GM12892 (cell line): ENCODE results near the gene TMEM40. TPM values are rescaled to one million over a fixed set of nuclear protein-coding genes. Genes with fewer than 3 reads are reported as not detected.

Experiments
- DNase-seq: peaks from one replicate; pipeline ENCODE4 v3.0.0; 2011; ENCODE audit not compliant: insufficient read length
- FAIRE-seq: peaks from 2 replicates; lab custom pipeline; 2011; peaks lifted over from hg19 to GRCh38; lab: Jason Lieb, UNC
- POLR2A ChIP-seq: IDR thresholded peaks from 2 replicates; pipeline ENCODE4 v1.6.1; 2011; ENCODE audit warnings: low read depth, low read length, control low read depth
- POLR2AphosphoS5 ChIP-seq: IDR thresholded peaks from 2 replicates; pipeline ENCODE4 v1.6.1; 2011; ENCODE audit warnings: low read depth, low read length, control low read depth
- TAF1 ChIP-seq: IDR thresholded peaks from 2 replicates; pipeline ENCODE4 v1.6.1; 2011; ENCODE audit warnings: low read depth, mild to moderate bottlenecking, control low read depth, low read length, borderline replicate concordance
- polyA plus RNA-seq: library from polyadenylated mRNA; unstranded; fragments of >200 nt; gene quantifications from one replicate; pipeline ENCODE4 v1.2.1, GENCODE V29; 2012; ENCODE audit warnings: missing spikeins, inconsistent platforms; ENCODE audit not compliant: missing spikeins

The TMEM40 gene
- polyA plus RNA-seq, result 0.66 TPM

- FAIRE-seq, result no peak
- no peak for DNase-seq
- TF ChIP-seq TAF1 (no peak), POLR2AphosphoS5 (no peak), POLR2A (no peak)
These were observed at the start of gene TMEM40 for GRCh38 chr3:12759097-12759679. TMEM40 (minus strand) TSS chr3:12759259; CDS start chr3:12749832, 9,427 bp downstream.

- DNase-seq (no peak), FAIRE-seq (no peak)
- no peak for TF ChIP-seq POLR2AphosphoS5
- no peak for TF ChIP-seq TAF1
These were observed 49.5 kb upstream of the TMEM40 start for GRCh38 chr3:12808587-12808986.

DNA sequence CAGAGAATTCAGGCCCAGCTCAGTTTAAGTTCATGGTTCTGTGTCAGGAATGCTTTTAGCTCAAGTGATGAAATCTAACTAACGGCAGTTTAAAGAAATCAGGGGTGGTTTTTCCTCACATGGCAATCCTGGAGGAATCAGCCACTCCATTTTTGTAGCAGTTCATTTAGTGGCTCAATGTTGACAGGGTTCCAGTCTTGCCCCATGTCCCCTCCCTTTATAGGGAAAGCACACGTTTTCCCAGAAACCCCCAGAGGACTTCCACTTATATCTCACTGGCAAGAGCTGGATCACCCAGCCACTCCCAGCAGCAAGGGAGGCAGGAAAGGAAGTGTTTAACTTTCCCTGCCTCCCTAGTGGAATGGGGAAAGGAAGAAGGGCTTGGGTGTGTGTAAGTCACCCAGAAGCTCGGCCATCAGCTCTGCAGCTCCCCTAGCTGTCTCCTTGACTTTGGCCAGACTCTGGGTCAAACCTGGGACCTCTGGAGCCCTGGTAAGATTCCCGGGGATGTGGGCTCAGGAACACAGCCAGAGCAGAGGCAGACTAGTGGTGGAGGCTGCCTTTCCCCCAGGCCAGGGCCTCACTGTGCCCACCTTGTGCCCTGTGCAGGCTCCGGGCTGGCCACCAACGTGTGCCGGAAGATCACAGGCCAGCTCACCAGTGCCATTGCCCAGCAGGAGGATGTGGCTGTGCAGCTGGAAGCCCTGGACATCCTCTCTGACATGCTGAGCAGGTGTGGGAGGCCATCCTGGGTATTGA, 48.7 kb upstream of the TMEM40 start:
- no peak for FAIRE-seq
- no peak for DNase-seq
- no peak for TF ChIP-seq TAF1
- TF ChIP-seq POLR2A, result no peak
- no peak for TF ChIP-seq POLR2AphosphoS5

DNA sequence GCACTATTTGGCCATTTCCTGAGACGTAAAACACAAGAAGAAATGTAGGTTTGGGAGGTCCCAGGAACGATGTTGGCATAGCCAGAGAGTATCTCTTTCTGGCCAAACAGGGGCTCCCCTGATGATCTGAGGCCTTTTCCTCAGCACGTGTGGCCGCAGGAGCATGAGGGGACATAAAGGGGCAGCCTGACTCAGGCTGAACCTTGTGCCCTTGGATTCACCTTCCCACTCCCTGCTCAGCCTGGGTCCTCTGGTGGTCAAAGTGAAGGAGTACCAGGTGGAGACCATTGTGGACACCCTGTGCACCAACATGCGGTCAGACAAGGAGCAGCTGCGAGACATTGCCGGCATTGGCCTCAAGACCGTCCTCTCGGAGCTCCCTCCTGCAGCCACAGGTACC, 48.0 kb upstream of the TMEM40 start:
- FAIRE-seq (no peak), DNase-seq (no peak)
- TF ChIP-seq POLR2AphosphoS5, result no peak
- no peak for TF ChIP-seq TAF1
- no peak for TF ChIP-seq POLR2A

DNA sequence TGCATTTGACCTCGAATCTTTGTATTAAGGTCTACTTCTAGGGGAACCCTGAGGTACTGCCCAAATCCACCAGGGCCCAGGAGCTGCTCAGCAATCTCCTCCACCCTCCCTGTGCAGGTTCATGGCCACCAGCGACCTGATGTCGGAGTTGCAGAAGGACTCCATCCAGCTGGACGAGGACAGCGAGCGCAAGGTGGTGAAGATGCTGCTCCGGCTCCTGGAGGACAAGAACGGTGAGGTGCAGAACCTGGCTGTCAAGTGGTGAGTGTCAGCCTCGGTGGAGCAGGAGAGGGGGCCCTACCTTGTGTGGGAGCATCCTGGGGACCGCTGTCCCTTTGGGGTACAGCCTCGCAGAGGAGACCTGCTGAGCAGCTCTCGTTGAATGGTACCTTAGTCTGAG, 44.3 kb upstream of the TMEM40 start:
- FAIRE-seq (no peak), DNase-seq (no peak)
- no peak for TF ChIP-seq TAF1
- no peak for TF ChIP-seq POLR2A
- no peak for TF ChIP-seq POLR2AphosphoS5

GRCh38 chr3:12799525-12800440, 40.7 kb upstream of the TMEM40 start:
- DNase-seq, result no peak
- TF ChIP-seq POLR2AphosphoS5 (no peak), TAF1 (no peak), POLR2A (no peak)

GRCh38 chr3:12798559-12799179, 39.6 kb upstream of the TMEM40 start:
- DNase-seq (no peak), FAIRE-seq (no peak)
- TF ChIP-seq POLR2A, result no peak
- TF ChIP-seq TAF1, result no peak
- TF ChIP-seq POLR2AphosphoS5, result no peak

More at GRCh38 chr3:12799525-12800440, 40.7 kb upstream of the TMEM40 start:
- no peak for FAIRE-seq

DNA sequence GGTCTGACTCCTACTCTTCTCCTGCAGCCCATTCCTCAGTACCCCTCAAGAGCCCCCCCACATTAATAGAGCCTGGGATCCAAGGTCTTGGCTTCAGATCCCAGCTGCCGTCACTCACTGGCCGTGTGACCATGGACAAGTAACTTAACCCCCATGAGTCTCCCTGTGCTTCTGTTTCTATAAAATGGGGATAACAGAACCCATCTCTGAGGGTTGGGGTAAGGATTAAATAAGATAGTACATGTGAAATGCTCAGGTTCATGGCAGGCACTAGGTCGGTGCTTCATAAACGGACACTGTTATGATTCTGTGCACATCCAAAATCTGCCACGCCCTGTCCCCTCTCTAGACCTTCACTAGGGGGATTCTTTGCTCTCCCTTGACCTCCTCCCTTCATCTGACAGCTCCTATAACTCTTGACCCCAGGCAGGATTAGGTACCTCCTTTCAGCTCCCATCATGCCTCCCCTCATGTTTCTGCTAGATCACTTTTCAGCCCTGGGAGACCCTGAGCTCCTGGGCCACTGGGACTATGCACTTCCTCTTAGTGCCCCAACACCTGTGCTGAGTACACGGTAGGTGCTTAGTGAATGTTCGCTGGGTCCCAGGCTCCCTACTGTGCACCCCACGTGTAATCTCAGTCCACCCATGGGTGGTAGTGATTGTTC, 39.0 kb upstream of the TMEM40 start:
- no peak for FAIRE-seq
- no peak for TF ChIP-seq TAF1
- TF ChIP-seq POLR2A, result no peak
- no peak for TF ChIP-seq POLR2AphosphoS5
- no peak for DNase-seq

DNA sequence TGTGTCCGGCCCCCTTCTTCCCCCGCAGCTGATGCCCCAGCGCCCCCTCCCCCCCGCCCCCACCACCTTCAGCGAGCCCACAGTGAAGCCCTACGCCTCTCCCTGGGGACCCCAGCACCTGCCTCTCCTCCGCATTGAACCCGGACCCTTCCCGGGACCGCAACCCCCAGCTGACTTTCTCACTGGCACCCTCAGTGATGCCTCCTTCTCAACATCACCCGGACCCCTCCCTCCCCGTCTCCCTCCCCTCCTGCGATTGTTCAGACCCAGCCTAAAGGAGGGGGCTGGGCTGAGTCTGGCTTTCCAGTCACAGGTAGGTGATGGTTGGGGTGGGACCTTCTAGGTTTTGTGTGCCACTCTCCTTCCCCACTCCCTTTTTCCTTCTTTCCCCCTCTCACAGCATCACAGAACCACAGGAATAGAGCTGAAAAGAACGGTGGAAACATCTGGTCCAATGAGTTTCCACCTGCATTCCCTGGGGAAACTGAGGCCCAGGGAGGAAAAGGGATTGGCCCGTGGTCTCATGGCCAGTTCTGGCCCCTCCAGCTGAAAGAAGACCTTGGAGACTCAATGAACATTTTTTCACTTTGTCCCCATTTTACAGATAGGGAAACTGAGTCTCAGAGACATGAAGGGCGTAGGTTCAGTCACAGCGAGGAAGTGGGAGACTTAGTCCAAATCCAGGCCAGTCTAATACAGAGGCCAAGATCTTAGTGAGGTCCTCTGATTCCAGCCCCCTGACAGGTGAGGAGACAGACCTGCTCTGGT, 38.2 kb upstream of the TMEM40 start:
- FAIRE-seq, result no peak
- no peak for DNase-seq
- no peak for TF ChIP-seq POLR2A
- TF ChIP-seq TAF1, result no peak
- no peak for TF ChIP-seq POLR2AphosphoS5
